ENCODE measurements around the gene GJB5. TPM values are rescaled to one million over a fixed set of nuclear protein-coding genes. Genes with fewer than 3 reads are reported as not detected.

The GJB5 gene
- total and polyA plus RNA-seq, 10 of the 15 experiments (the other 5 are each of a cell fraction or from before 2014, with no cell fraction given): not detected

GRCh38 chr1:34790985-34791384 is 36.1 kb downstream of the GJB5 start:
- Histone ChIP-seq H4K20me1 (ENCODE audit: control insufficient read depth, insufficient read depth) (no peaks in the 10 kb centered on the region), H3K9me3 (replicated peaks; ENCODE audit: control insufficient read depth, insufficient read depth, low read length) (no peaks in the 10 kb centered on the region; the same call in 2 of the 3 replicates), H3K4me1 (ENCODE audit: control insufficient read depth, insufficient read depth, low read length) (peaks cover 3% of the 10 kb centered on the region; the same call in 1 of the 2 replicates), H3K27me3 (replicated peaks in 1 of 2; ENCODE audit: control insufficient read depth in 2 of 2, insufficient read depth in 2 of 2, low read length in 1 of 2) (no peaks in the 10 kb centered on the region), H3K27ac (ENCODE audit: control insufficient read depth, insufficient read depth) (no peak overlapping the region), H3K4me2 (ENCODE audit: control insufficient read depth, insufficient read depth) (no peak overlapping the region), H3K79me2 (ENCODE audit: control insufficient read depth, insufficient read depth, low read length) (no peaks in the 10 kb centered on the region), H3K9ac (ENCODE audit: control insufficient read depth, insufficient read depth, low read length) (no peak overlapping the region), H3K4me3 (no peak overlapping the region), H2AFZ (ENCODE audit: control insufficient read depth, low read depth, low read length) (no peak overlapping the region), H3K36me3 (ENCODE audit: control insufficient read depth in 2 of 2, insufficient read depth in 2 of 2, low read length in 1 of 2) (no peaks in the 10 kb centered on the region)
- ChIA-PET POLR2A (no interaction called here), SMC1A (ENCODE audit: uncharacterized antibody, unreplicated experiment) (no interaction called here), CTCF (interaction anchor here (3.8 kb wide), 1 partner anchor 62 kb away, joined by 30 read pairs; no protein-coding TSS in a partner anchor), RAD21 (ENCODE audit: unreplicated experiment) (no interaction called here)
- no peak for DNase-seq (ENCODE audit: low read depth, low spot score)
- intact Hi-C loops (cut with micrococcal nuclease; ENCODE audit: unreplicated experiment): no loop called here
- in situ Hi-C loops (cut with MboI): no loop called here
- WGBS (ENCODE audit: insufficient coverage, insufficient replicate concordance, low lambda C conversion rate, missing lambda C conversion rate): 59% methylated on average over 6 of the region's 6 CpGs
- no TSS peak for BruUV-seq (replicated peaks)
- no peak for ATAC-seq
- FAIRE-seq: no peak
- TF ChIP-seq BRCA1 (IDR thresholded peaks at IDR 0.05; ENCODE audit: low read depth, low read length) (no peak), BCL11A (IDR thresholded peaks at IDR 0.05; ENCODE audit: low read depth, low read length) (no peak), GATAD2B (conservative IDR thresholded peaks at IDR 0.05; ENCODE audit: low read depth) (no peak), NFIC (IDR thresholded peaks at IDR 0.05; ENCODE audit: low read depth, low read length) (no peak), EGR1 (IDR thresholded peaks at IDR 0.05; ENCODE audit: borderline replicate concordance in 1 of 2, low read depth in 2 of 2, low read length in 2 of 2) (no peak), NR2F1 (conservative IDR thresholded peaks at IDR 0.05) (no peak), SUPT20H (IDR thresholded peaks at IDR 0.05; ENCODE audit: borderline replicate concordance, control insufficient read depth, low read depth, low read length) (no peak), BCL3 (IDR thresholded peaks at IDR 0.05; ENCODE audit: borderline replicate concordance, insufficient read depth, low read depth, low read length, poor library complexity, severe bottlenecking) (no peak)

Measured in GM12878 (cell line).